GM23338 (cell line): ENCODE measurements around the gene CETN1. TPM values are rescaled to one million over a fixed set of nuclear protein-coding genes. Genes with fewer than 3 reads are reported as not detected.
A peak's percentile ranks its signal among the peaks of the same experiment; 100 is the strongest.

Source experiments
- ATAC-seq: fragments of 200-7000 bp; cut with Tn5 transposase; 3 replicates; pipeline ENCODE4 v1.9.1; 2020
- DNase-seq: peaks from one replicate; pipeline ENCODE4 v3.0.0-alpha.2; 2015; ENCODE audit warnings: low spot score
- H2AFZ ChIP-seq: fragments of 200-600 bp; sonication (generic); 2 replicates; pipeline ENCODE4 v1.8.0; 2016; ENCODE audit warnings: antibody characterized with exemption, mild to moderate bottlenecking, moderate library complexity
- H3F3A ChIP-seq: fragments of 200-600 bp; sonication (generic); replicated peaks from 2 replicates; pipeline ENCODE4 v1.8.0; 2017; ENCODE audit warnings: antibody characterized with exemption, mixed run types, low read depth
- H3K27ac ChIP-seq: fragments of 200-600 bp; sonication (generic); 2 replicates; pipeline ENCODE4 v1.6.1; 2016; ENCODE audit warnings: low read depth
- H3K27me3 ChIP-seq: fragments of 200-600 bp; sonication (generic); 2 replicates; pipeline ENCODE4 v1.8.0; 2016; ENCODE audit warnings: mild to moderate bottlenecking, mixed run types, moderate library complexity; ENCODE audit not compliant: insufficient read depth
- H3K36me3 ChIP-seq: fragments of 200-600 bp; sonication (generic); 2 replicates; pipeline ENCODE4 v1.8.0; 2016; ENCODE audit warnings: mild to moderate bottlenecking; ENCODE audit not compliant: insufficient read depth
- H3K4me1 ChIP-seq: fragments of 200-600 bp; sonication (generic); 2 replicates; pipeline ENCODE4 v1.8.0; 2016; ENCODE audit warnings: mild to moderate bottlenecking, moderate library complexity; ENCODE audit not compliant: insufficient read depth
- H3K4me2 ChIP-seq: fragments of 200-600 bp; sonication (generic); 2 replicates; pipeline ENCODE4 v1.7.1; 2017; ENCODE audit warnings: mixed run types
- H3K4me3 ChIP-seq: fragments of 200-600 bp; sonication (generic); 2 replicates; pipeline ENCODE4 v1.6.1; 2016; ENCODE audit warnings: mixed run types
- H3K79me2 ChIP-seq: fragments of 200-600 bp; sonication (generic); replicated peaks from 2 replicates; pipeline ENCODE4 v1.8.0; 2017; ENCODE audit warnings: mild to moderate bottlenecking; ENCODE audit not compliant: insufficient read depth
- H3K9me2 ChIP-seq: fragments of 200-600 bp; sonication (generic); 2 replicates; pipeline ENCODE4 v1.8.0; 2017; ENCODE audit not compliant: insufficient read depth
- H4K20me1 ChIP-seq: fragments of 200-600 bp; sonication (generic); replicated peaks from 2 replicates; pipeline ENCODE4 v1.8.0; 2017; ENCODE audit warnings: mild to moderate bottlenecking; ENCODE audit not compliant: insufficient read depth
- H3K27ac Mint-ChIP-seq: 2 replicates; pipeline ENCODE4 v1.8.0; 2020; ENCODE audit warnings: inconsistent platforms, mild to moderate bottlenecking, moderate library complexity, mixed read lengths
- H3K27me3 Mint-ChIP-seq: 3 replicates; pipeline ENCODE4 v1.8.0; 2022; ENCODE audit warnings: low read depth, mild to moderate bottlenecking, moderate library complexity, mixed read lengths, inconsistent platforms; ENCODE audit not compliant: insufficient read depth, poor library complexity
- H3K36me3 Mint-ChIP-seq: 3 replicates; pipeline ENCODE4 v1.8.0; 2021; ENCODE audit warnings: low read depth, mild to moderate bottlenecking, inconsistent platforms, moderate library complexity, mixed read lengths
- H3K4me1 Mint-ChIP-seq: 3 replicates; pipeline ENCODE4 v1.8.0; 2020; ENCODE audit warnings: mild to moderate bottlenecking, inconsistent platforms, mixed read lengths
- H3K4me3 Mint-ChIP-seq: 3 replicates; pipeline ENCODE4 v1.8.0; 2021; ENCODE audit warnings: moderate library complexity, mild to moderate bottlenecking, inconsistent platforms, mixed read lengths
- H3K9me3 Mint-ChIP-seq: 3 replicates; pipeline ENCODE4 v1.8.0; 2020; ENCODE audit warnings: moderate library complexity, mild to moderate bottlenecking, inconsistent platforms, mixed read lengths
- CREB1 ChIP-seq: fragments of 250-450 bp; sonication (Bioruptor Pico); IDR thresholded peaks from 2 replicates; pipeline ENCODE4 v1.5.0; 2020; ENCODE audit warnings: low read depth, mild to moderate bottlenecking, moderate library complexity
- EZH2 ChIP-seq: fragments of 200-600 bp; sonication (generic); IDR thresholded peaks from one replicate; pipeline ENCODE4 v1.8.0; 2017; ENCODE audit warnings: antibody characterized with exemption, mild to moderate bottlenecking, low read depth; ENCODE audit not compliant: unreplicated experiment
- EZH2phosphoT487 ChIP-seq: fragments of 200-600 bp; sonication (generic); IDR thresholded peaks from one replicate; pipeline ENCODE4 v1.8.1; 2018; ENCODE audit warnings: antibody characterized with exemption; ENCODE audit not compliant: unreplicated experiment
- JUNB ChIP-seq: IDR thresholded peaks from one replicate; pipeline ENCODE4 v1.6.1; 2016; ENCODE audit warnings: antibody characterized with exemption; ENCODE audit not compliant: unreplicated experiment
- NANOG ChIP-seq: IDR thresholded peaks from 2 replicates; pipeline ENCODE4 v1.6.1; 2016; ENCODE audit warnings: antibody characterized with exemption, borderline replicate concordance
- STAT1 ChIP-seq: IDR thresholded peaks from one replicate; pipeline ENCODE4 v1.6.1; 2016; ENCODE audit warnings: antibody characterized with exemption; ENCODE audit not compliant: unreplicated experiment
- ZNF114 ChIP-seq: fragments of 250-450 bp; sonication (Bioruptor Pico); IDR thresholded peaks from 2 replicates; pipeline ENCODE4 v1.5.0; 2020; ENCODE audit warnings: mild to moderate bottlenecking, moderate library complexity
- ZNF331 ChIP-seq: fragments of 250-450 bp; sonication (Bioruptor Pico); IDR thresholded peaks from 2 replicates; pipeline ENCODE4 v1.5.0; 2020; ENCODE audit warnings: low read depth, mild to moderate bottlenecking, moderate library complexity
- polyA plus RNA-seq: library from polyadenylated mRNA; unstranded; fragments of >200 nt; fragmentation: Nextera tagmentation; extraction: Ambion mirVana; gene quantifications from 2 replicates; pipeline ENCODE4 v1.2.1, GENCODE V29; 2016
- total RNA-seq: library from RNA; depleted of rRNA; stranded (reverse); fragments of >200 nt; shearing (Covaris generic); gene quantifications from 2 replicates; pipeline ENCODE4 v1.2.3, GENCODE V29; 2014
- TF ChIP-seq, protein P1 (sequence below): IDR thresholded peaks from one replicate; pipeline ENCODE4 v1.6.1; 2018; ENCODE audit warnings: antibody characterized with exemption; ENCODE audit not compliant: unreplicated experiment
- TF ChIP-seq, protein P2 (sequence below), 2 experiments: fragments of 200-600 bp in 1 of 2; sonication (generic) in 1 of 2; conservative IDR thresholded peaks; 2 replicates each; pipeline versions ENCODE4 v1.5.1 to v1.6.1; 2016 to 2017; ENCODE audit warnings: antibody characterized with exemption in 2 of 2, low read depth in 2 of 2, mild to moderate bottlenecking in 2 of 2, moderate library complexity in 1 of 2
- TF ChIP-seq, protein P3 (sequence below): IDR thresholded peaks from 2 replicates; pipeline ENCODE4 v1.6.1; 2016; ENCODE audit warnings: antibody characterized with exemption

Gene CETN1
- total and polyA plus RNA-seq, 2 experiments from 2014 or later: not detected

DNA sequence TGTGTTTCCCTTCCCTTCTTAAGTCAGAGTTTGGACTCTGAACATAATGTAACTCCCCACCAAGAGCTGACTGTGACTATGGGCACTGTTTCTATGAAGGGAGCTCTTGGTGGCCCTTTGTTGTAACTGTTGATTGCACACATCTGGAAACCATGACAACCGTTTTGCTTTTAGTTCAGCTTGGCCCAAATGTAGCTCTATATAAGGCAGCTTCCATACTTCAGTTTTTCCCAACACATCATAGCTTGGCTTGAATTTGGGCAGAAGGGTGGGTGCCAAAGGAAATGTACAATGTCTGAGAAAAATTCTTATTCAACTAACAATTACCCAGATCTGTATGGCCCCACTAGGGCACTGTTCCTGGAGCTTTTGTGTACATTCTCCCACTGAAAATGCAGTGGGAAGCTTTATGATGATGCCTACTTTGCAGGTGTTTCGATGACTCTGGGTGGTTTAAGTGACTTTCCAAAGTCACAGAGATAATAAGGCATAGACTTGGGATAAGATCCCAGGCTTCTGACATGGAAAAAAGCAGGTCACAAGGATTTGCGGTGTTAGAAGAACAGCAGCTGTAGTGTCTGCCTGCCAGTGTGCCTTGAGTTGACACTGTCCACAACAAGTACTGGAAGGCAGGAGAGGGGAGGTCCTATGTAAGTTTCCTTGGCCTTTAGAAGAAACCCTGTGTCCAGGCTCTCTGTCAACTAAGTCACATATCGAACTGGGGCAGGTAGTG is 2.4 kb upstream of the CETN1 start:
- H3K79me2 ChIP-seq: no peaks in the 10 kb centered on the region
- H3K27me3 Mint-ChIP-seq: peaks cover 6% of the 10 kb centered on the region
- no peaks in the 10 kb centered on the region for H4K20me1 ChIP-seq
- no peak overlapping the region for H2AFZ ChIP-seq
- H3K27ac Mint-ChIP-seq: no peak overlapping the region
- no peaks in the 10 kb centered on the region; the same call in 2 of the 3 replicates for H3K9me3 Mint-ChIP-seq
- H3K4me3 ChIP-seq: no peak overlapping the region
- H3K4me1 Mint-ChIP-seq: peaks cover 57% of the 10 kb centered on the region
- H3K4me3 Mint-ChIP-seq: no peak overlapping the region; the same call in 2 of the 3 replicates
- H3K36me3 Mint-ChIP-seq: no peaks in the 10 kb centered on the region
- 0 out of 2 replicates have a peak overlapping the region, but pooled peaks have one; percentile 12 for H3K4me2 ChIP-seq
- TF ChIP-seq ZNF114 (no peak), EZH2 (no peak), EZH2phosphoT487 (no peak), STAT1 (no peak), ZNF331 (CRISPR knock-in tag) (no peak), NANOG (no peak), JUNB (no peak)
- TF ChIP-seq, protein P1, sequence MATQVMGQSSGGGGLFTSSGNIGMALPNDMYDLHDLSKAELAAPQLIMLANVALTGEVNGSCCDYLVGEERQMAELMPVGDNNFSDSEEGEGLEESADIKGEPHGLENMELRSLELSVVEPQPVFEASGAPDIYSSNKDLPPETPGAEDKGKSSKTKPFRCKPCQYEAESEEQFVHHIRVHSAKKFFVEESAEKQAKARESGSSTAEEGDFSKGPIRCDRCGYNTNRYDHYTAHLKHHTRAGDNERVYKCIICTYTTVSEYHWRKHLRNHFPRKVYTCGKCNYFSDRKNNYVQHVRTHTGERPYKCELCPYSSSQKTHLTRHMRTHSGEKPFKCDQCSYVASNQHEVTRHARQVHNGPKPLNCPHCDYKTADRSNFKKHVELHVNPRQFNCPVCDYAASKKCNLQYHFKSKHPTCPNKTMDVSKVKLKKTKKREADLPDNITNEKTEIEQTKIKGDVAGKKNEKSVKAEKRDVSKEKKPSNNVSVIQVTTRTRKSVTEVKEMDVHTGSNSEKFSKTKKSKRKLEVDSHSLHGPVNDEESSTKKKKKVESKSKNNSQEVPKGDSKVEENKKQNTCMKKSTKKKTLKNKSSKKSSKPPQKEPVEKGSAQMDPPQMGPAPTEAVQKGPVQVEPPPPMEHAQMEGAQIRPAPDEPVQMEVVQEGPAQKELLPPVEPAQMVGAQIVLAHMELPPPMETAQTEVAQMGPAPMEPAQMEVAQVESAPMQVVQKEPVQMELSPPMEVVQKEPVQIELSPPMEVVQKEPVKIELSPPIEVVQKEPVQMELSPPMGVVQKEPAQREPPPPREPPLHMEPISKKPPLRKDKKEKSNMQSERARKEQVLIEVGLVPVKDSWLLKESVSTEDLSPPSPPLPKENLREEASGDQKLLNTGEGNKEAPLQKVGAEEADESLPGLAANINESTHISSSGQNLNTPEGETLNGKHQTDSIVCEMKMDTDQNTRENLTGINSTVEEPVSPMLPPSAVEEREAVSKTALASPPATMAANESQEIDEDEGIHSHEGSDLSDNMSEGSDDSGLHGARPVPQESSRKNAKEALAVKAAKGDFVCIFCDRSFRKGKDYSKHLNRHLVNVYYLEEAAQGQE: no peak
- TF ChIP-seq, protein P2, sequence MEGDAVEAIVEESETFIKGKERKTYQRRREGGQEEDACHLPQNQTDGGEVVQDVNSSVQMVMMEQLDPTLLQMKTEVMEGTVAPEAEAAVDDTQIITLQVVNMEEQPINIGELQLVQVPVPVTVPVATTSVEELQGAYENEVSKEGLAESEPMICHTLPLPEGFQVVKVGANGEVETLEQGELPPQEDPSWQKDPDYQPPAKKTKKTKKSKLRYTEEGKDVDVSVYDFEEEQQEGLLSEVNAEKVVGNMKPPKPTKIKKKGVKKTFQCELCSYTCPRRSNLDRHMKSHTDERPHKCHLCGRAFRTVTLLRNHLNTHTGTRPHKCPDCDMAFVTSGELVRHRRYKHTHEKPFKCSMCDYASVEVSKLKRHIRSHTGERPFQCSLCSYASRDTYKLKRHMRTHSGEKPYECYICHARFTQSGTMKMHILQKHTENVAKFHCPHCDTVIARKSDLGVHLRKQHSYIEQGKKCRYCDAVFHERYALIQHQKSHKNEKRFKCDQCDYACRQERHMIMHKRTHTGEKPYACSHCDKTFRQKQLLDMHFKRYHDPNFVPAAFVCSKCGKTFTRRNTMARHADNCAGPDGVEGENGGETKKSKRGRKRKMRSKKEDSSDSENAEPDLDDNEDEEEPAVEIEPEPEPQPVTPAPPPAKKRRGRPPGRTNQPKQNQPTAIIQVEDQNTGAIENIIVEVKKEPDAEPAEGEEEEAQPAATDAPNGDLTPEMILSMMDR (conservative IDR thresholded peaks at IDR 0.05; ENCODE audit: low read depth in 2 of 2): no peak
- no peaks in the 10 kb centered on the region; the same call in 1 of the 2 replicates for H3K36me3 ChIP-seq
- ATAC-seq (no peak), DNase-seq (peak; percentile 34)
- peaks cover 37% of the 10 kb centered on the region for H3K4me1 ChIP-seq
- no peaks in the 10 kb centered on the region for H3K27me3 ChIP-seq
- H3K9me2 ChIP-seq: peaks cover 11% of the 10 kb centered on the region; the same call in 1 of the 2 replicates
- H3K27ac ChIP-seq: no peak overlapping the region
- H3F3A ChIP-seq: no peaks in the 10 kb centered on the region

DNA sequence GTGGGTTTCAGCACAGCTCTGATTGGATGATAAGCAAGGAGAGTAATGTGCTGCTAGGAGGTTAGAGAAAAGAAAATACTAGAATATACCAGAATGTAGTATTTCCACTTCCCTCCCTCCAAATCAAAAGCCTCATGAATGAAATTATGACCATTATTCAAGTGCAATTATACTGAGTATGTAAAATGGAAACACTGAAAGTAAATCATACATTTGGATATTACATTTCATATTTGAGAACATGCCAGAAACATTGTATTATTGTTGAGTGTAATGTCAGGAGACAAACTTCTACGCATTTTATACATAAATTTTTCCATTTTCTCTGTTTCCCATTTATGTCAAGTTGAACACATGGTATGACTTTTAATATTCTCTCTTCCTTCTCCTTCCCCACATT is 942 bp upstream of the CETN1 start:
- Histone ChIP-seq H3K36me3 (no peaks in the 10 kb centered on the region; the same call in 1 of the 2 replicates), H3K79me2 (no peaks in the 10 kb centered on the region), H3K4me2 (no peak overlapping the region), H3K9me2 (peaks cover 11% of the 10 kb centered on the region; the same call in 1 of the 2 replicates), H3F3A (no peaks in the 10 kb centered on the region), H3K4me3 (no peak overlapping the region), H2AFZ (no peak overlapping the region), H4K20me1 (no peaks in the 10 kb centered on the region), H3K27ac (no peak overlapping the region), H3K4me1 (peaks cover 22% of the 10 kb centered on the region), H3K27me3 (no peaks in the 10 kb centered on the region)
- Mint-ChIP-seq H3K4me1 (peaks cover 42% of the 10 kb centered on the region), H3K36me3 (no peaks in the 10 kb centered on the region), H3K4me3 (no peak overlapping the region), H3K27ac (no peak overlapping the region), H3K9me3 (no peaks in the 10 kb centered on the region; the same call in 2 of the 3 replicates), H3K27me3 (peaks cover 6% of the 10 kb centered on the region)
- ATAC-seq (no peak), DNase-seq (no peak)
- TF ChIP-seq, protein P2 (conservative IDR thresholded peaks at IDR 0.05; ENCODE audit: low read depth in 2 of 2): no peak
- TF ChIP-seq NANOG (no peak), ZNF114 (no peak), EZH2phosphoT487 (no peak), CREB1 (CRISPR knock-in tag) (no peak)
- TF ChIP-seq, protein P3, sequence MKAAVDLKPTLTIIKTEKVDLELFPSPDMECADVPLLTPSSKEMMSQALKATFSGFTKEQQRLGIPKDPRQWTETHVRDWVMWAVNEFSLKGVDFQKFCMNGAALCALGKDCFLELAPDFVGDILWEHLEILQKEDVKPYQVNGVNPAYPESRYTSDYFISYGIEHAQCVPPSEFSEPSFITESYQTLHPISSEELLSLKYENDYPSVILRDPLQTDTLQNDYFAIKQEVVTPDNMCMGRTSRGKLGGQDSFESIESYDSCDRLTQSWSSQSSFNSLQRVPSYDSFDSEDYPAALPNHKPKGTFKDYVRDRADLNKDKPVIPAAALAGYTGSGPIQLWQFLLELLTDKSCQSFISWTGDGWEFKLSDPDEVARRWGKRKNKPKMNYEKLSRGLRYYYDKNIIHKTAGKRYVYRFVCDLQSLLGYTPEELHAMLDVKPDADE: no peak
